ENCODE measurements around the gene CYRIA.

DNA sequence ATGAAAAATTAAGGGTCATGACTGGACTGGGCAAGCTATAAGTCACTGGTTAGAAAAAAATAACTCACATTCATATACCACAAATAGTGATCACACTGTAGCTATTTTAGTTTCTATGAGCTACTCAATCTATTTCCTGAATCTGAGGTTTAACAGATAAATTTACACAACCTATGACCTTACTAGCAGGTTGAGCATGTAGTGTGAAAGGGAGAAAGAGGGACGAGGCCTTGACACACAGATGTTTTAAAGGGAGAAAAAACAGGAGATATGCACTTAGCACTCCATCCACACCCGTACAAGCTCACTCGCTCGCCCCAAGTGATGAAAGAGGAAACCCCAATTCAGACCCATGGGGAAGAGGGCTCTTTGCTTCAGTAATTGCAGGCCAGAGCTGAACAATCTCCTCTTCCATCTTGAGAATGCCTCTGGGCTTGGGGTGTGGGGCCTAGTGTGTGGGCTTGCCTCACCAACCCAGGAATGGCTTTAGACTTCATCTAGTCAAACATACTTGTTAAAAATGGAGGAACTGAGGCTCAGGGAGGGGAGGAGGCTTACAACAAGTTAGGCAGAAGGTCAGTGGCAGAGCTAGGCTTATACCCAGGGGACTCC is 10.7 kb downstream of the CYRIA start:
- no peak for TF ChIP-seq POLR2AphosphoS5 (IDR thresholded peaks at IDR 0.05)
- no peak for TF ChIP-seq EP300 (IDR thresholded peaks at IDR 0.05)
